PFSK-1 (cell line): ENCODE results near the gene RAB3IL1.

Experiments used
- FOXP2 ChIP-seq: optimal IDR thresholded peaks from 2 replicates; pipeline ENCODE3; 2011; ENCODE audit warnings: borderline replicate concordance, control low read depth, inconsistent platforms; ENCODE audit not compliant: insufficient read depth; ENCODE audit errors: extremely low read length, extremely low read depth
- POLR2AphosphoS5 ChIP-seq: IDR thresholded peaks from 2 replicates; pipeline ENCODE4 v1.6.1; 2012; ENCODE audit warnings: low read depth, mild to moderate bottlenecking, control low read depth, low read length, moderate library complexity
- SIN3A ChIP-seq: IDR thresholded peaks from 2 replicates; pipeline ENCODE4 v1.6.1; 2012; ENCODE audit warnings: mild to moderate bottlenecking, low read length, moderate library complexity, borderline replicate concordance; ENCODE audit not compliant: insufficient read depth
- TAF1 ChIP-seq: IDR thresholded peaks from 2 replicates; pipeline ENCODE4 v1.6.1; 2012; ENCODE audit warnings: low read length, control low read depth, borderline replicate concordance; ENCODE audit not compliant: insufficient read depth
- TF ChIP-seq, protein P1 (sequence below), 2 experiments: IDR thresholded peaks; 2 replicates each; pipeline versions ENCODE4 v1.6.1 to v1.8.0; 2011 to 2012; ENCODE audit warnings: low read depth in 2 of 2, low read length in 2 of 2, control low read depth in 1 of 2, inconsistent platforms in 1 of 2, mild to moderate bottlenecking in 1 of 2, moderate library complexity in 1 of 2; ENCODE audit not compliant: insufficient read depth in 1 of 2

RAB3IL1 gene

DNA sequence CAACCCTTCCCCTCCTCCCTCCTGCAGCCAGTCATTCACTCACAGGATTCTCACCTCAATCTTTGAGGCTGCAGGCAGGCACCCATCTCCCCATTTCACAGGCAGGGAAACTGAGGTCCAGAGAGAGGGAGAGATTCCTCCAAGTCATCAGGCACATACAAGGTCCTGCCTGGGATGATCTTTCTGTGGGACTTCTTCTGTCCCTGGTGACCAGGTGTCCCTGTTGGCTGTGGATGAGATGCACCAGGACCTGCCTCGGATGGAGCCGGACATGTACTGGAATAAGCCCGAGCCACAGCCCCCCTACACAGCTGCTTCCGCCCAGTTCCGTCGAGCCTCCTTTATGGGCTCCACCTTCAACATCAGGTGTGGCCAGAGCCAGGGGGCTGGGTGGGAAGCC is 42.3 kb upstream of the RAB3IL1 start:
- TF ChIP-seq SIN3A = no peak
- no peak for TF ChIP-seq TAF1
- no peak for TF ChIP-seq POLR2AphosphoS5
- TF ChIP-seq, protein P1, sequence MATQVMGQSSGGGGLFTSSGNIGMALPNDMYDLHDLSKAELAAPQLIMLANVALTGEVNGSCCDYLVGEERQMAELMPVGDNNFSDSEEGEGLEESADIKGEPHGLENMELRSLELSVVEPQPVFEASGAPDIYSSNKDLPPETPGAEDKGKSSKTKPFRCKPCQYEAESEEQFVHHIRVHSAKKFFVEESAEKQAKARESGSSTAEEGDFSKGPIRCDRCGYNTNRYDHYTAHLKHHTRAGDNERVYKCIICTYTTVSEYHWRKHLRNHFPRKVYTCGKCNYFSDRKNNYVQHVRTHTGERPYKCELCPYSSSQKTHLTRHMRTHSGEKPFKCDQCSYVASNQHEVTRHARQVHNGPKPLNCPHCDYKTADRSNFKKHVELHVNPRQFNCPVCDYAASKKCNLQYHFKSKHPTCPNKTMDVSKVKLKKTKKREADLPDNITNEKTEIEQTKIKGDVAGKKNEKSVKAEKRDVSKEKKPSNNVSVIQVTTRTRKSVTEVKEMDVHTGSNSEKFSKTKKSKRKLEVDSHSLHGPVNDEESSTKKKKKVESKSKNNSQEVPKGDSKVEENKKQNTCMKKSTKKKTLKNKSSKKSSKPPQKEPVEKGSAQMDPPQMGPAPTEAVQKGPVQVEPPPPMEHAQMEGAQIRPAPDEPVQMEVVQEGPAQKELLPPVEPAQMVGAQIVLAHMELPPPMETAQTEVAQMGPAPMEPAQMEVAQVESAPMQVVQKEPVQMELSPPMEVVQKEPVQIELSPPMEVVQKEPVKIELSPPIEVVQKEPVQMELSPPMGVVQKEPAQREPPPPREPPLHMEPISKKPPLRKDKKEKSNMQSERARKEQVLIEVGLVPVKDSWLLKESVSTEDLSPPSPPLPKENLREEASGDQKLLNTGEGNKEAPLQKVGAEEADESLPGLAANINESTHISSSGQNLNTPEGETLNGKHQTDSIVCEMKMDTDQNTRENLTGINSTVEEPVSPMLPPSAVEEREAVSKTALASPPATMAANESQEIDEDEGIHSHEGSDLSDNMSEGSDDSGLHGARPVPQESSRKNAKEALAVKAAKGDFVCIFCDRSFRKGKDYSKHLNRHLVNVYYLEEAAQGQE (IDR thresholded peaks at IDR 0.05; ENCODE audit: insufficient read depth in 1 of 2, low read depth in 2 of 2, low read length in 2 of 2) = no peak
- TF ChIP-seq FOXP2 = no peak

DNA sequence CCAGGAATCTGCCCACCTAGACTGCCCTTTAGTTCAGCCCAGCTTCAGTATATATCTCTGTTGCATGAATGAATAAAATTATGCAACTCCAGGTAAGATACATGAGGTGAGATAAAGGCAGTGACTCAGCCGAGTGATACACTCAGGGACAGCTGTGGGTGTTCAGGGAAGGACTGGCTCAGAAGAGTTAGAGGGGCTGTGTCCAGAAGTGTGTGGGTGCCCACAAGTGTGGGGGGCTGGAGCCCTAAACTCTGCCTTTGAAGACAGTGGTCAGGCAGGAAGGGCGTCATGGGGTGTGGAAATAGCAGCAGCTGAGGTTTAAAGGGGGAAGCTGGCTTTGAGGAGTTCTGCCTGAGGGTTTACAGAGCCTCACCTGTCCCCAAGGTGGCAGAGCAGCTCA is 41.7 kb upstream of the RAB3IL1 start:
- TF ChIP-seq, protein P1 (IDR thresholded peaks at IDR 0.05; ENCODE audit: insufficient read depth in 1 of 2, low read depth in 2 of 2, low read length in 2 of 2) = no peak
- TF ChIP-seq TAF1 (no peak), FOXP2 (no peak), SIN3A (no peak), POLR2AphosphoS5 (no peak)

DNA sequence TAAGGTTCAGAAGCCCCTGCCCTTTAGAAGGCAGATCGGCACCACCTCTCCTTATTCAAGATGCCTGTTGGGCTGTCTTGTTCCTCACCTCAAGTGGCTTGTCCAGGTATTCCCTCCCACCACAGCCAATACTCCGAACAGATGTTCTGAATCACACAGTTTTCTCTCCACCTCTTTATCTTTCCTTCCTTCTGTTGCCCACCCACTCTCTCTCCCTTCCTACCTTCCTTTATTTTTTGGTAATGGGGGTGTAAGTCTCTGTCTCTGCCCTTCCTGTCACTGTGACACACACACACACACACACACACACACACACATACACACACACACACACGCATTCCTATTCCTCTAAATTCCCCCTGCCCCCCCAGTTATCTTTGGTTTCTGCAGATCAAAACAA is 41.2 kb upstream of the RAB3IL1 start:
- TF ChIP-seq TAF1 (no peak), POLR2AphosphoS5 (no peak), SIN3A (no peak), FOXP2 (no peak)
- TF ChIP-seq, protein P1 (IDR thresholded peaks at IDR 0.05; ENCODE audit: insufficient read depth in 1 of 2, low read depth in 2 of 2, low read length in 2 of 2) = no peak

DNA sequence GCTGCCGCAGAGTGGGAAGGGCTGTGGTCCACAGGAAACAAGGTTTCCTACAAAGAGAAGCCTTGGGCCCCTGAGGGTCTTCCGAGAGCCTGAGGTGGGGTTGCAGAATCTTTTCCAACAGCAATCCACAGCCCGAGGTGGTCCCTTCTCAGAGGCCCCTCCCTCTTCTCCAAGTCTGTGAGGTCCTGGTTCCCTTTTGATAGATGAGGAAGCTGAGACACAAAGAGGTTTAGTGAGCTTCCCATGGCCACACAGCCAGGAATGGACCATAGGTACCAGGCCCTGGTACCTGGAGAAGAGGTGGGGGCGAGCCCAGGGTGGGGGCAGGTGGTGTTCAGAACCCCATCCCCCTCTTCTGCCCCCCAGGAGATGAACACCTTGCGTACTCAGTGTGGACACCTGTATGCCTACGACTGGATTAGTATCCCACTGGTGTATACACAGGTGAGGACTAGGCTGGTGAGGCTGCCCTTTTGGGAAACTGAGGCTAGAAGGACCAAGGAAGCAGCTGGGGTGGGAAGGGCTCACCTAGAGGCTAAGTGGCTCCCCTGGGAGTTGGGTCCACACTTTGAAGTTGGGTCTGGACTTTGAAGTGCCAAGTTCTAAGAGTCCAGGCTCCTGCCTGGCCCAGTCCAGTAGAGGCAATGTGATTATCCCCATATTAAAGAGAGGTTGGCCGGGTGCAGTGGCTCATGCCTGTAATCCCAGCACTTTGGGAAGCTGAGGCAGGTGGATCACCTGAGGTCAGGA is 39.8 kb upstream of the RAB3IL1 start:
- TF ChIP-seq SIN3A (no peak), POLR2AphosphoS5 (no peak), FOXP2 (no peak), TAF1 (no peak)

DNA sequence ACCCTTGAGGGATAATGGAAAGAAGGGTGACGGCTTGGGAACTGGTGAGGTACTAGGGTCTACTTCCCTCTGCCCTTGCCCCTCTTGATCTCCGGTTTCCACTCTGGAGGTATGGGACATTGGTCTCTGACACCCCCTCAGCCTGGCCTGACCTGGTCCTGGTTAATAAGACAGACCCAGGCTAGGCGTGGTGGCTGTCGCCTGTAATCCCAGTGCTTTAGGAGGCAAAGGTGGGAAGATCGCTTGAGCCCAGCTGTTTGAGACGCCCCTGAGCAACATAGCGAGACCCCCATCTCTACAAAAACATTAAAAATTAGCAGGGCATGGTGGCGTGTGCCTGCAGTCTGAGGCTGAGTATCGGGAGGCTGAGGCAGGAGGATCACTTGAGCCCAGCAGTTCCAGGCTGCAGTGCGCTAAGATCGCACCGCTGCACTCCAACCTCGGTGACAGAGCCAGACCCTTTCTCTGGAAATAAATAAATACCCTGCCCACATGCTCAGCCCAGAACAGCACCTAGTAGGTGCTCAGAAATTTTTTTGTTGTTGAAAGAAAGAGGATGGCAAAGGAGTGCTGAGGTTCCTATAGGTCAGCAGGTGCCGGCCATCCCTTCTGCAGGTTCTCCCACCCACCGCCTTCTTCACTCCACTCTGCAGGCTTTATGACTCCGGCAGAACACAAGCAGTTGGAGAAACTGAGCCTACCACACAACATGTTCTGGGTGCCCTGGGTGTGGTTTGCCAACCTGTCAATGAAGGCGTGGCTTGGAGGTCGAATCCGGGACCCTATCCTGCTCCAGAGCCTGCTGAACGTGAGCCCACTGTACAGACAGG is 39.0 kb upstream of the RAB3IL1 start:
- TF ChIP-seq FOXP2 = no peak
- no peak for TF ChIP-seq SIN3A
- TF ChIP-seq, protein P1 (IDR thresholded peaks at IDR 0.05; ENCODE audit: insufficient read depth in 1 of 2, low read depth in 2 of 2, low read length in 2 of 2) = no peak
- no peak for TF ChIP-seq TAF1
- no peak for TF ChIP-seq POLR2AphosphoS5
